ENCODE measurements around the gene KIFBP. TPM values are rescaled to one million over a fixed set of nuclear protein-coding genes. Genes with fewer than 3 reads are reported as not detected.

KIFBP gene
- total and polyA plus RNA-seq, 2 of the 13 experiments (the other 11 are each of a cell fraction or from before 2014, with no cell fraction given) = 13.0 to 21.9 TPM

DNA sequence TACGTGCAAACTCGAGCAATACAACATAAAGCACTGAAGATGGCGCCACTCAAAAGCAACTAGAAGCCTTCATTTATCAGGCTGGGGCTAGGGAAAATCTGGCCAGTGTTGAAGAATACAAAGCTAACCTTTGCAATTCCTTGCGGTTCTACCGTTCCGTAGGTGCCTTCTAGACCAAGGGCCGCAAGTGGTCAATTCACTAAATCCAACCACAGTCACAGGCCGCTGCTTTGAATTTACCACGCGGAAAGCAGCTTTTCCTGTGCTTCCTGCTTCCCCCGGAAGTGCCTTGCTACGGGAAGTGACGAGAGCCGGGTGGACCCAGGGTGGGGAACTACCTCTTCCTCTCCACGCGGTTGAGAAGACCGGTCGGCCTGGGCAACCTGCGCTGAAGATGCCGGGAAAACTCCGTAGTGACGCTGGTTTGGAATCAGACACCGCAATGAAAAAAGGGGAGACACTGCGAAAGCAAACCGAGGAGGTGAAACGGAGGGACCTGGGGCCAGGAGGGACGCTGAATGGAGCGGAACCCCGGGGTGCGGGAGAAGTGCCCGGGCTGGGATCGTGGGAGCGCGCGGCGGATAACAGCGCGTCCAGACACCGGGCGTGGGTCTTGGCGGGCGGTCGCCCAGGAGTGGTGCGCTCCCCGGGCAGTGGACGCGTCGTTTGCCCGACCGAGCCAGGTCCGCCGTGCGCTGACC lies 32.6 kb upstream of the KIFBP start, which contains the start of gene DDX21 (continued):
- TF ChIP-seq TSC22D2 (CRISPR knock-in tag; IDR thresholded peaks at IDR 0.05; ENCODE audit: borderline replicate concordance) = 0 out of 2 replicates have a peak, but pooled peaks have one; percentile 41
- TF ChIP-seq TGIF2 (CRISPR knock-in tag; IDR thresholded peaks at IDR 0.05) = peak; percentile 32; the same call in 1 of the 2 replicates
- no peak for TF ChIP-seq SIX4 (CRISPR knock-in tag; IDR thresholded peaks at IDR 0.05)
- TF ChIP-seq RFXANK (CRISPR knock-in tag; IDR thresholded peaks at IDR 0.05) = peak; percentile 58; the same call in 1 of the 2 replicates
- TF ChIP-seq NFRKB (IDR thresholded peaks at IDR 0.05) = no peak
- peak; percentile 28; the same call in 1 of the 2 replicates for TF ChIP-seq ZNF782 (CRISPR knock-in tag; IDR thresholded peaks at IDR 0.05; ENCODE audit: borderline replicate concordance)
- TF ChIP-seq ZNF260 (CRISPR knock-in tag; IDR thresholded peaks at IDR 0.05; ENCODE audit: borderline replicate concordance, low read depth) = 0 out of 2 replicates have a peak, but pooled peaks have one; percentile 11
- peak; percentile 25; the same call in 1 of the 2 replicates for TF ChIP-seq ZNF792 (CRISPR knock-in tag; IDR thresholded peaks at IDR 0.05)
- no peak for TF ChIP-seq FOXK2 (IDR thresholded peaks at IDR 0.05)
- TF ChIP-seq, protein P1, sequence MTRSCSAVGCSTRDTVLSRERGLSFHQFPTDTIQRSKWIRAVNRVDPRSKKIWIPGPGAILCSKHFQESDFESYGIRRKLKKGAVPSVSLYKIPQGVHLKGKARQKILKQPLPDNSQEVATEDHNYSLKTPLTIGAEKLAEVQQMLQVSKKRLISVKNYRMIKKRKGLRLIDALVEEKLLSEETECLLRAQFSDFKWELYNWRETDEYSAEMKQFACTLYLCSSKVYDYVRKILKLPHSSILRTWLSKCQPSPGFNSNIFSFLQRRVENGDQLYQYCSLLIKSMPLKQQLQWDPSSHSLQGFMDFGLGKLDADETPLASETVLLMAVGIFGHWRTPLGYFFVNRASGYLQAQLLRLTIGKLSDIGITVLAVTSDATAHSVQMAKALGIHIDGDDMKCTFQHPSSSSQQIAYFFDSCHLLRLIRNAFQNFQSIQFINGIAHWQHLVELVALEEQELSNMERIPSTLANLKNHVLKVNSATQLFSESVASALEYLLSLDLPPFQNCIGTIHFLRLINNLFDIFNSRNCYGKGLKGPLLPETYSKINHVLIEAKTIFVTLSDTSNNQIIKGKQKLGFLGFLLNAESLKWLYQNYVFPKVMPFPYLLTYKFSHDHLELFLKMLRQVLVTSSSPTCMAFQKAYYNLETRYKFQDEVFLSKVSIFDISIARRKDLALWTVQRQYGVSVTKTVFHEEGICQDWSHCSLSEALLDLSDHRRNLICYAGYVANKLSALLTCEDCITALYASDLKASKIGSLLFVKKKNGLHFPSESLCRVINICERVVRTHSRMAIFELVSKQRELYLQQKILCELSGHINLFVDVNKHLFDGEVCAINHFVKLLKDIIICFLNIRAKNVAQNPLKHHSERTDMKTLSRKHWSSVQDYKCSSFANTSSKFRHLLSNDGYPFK (CRISPR knock-in tag; IDR thresholded peaks at IDR 0.05; ENCODE audit: borderline replicate concordance) = peak; percentile 84
- TF ChIP-seq, protein P2, sequence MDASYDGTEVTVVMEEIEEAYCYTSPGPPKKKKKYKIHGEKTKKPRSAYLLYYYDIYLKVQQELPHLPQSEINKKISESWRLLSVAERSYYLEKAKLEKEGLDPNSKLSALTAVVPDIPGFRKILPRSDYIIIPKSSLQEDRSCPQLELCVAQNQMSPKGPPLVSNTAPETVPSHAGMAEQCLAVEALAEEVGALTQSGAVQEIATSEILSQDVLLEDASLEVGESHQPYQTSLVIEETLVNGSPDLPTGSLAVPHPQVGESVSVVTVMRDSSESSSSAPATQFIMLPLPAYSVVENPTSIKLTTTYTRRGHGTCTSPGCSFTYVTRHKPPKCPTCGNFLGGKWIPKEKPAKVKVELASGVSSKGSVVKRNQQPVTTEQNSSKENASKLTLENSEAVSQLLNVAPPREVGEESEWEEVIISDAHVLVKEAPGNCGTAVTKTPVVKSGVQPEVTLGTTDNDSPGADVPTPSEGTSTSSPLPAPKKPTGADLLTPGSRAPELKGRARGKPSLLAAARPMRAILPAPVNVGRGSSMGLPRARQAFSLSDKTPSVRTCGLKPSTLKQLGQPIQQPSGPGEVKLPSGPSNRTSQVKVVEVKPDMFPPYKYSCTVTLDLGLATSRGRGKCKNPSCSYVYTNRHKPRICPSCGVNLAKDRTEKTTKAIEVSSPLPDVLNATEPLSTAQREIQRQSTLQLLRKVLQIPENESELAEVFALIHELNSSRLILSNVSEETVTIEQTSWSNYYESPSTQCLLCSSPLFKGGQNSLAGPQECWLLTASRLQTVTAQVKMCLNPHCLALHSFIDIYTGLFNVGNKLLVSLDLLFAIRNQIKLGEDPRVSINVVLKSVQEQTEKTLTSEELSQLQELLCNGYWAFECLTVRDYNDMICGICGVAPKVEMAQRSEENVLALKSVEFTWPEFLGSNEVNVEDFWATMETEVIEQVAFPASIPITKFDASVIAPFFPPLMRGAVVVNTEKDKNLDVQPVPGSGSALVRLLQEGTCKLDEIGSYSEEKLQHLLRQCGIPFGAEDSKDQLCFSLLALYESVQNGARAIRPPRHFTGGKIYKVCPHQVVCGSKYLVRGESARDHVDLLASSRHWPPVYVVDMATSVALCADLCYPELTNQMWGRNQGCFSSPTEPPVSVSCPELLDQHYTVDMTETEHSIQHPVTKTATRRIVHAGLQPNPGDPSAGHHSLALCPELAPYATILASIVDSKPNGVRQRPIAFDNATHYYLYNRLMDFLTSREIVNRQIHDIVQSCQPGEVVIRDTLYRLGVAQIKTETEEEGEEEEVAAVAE (CRISPR knock-in tag; IDR thresholded peaks at IDR 0.05; ENCODE audit: borderline replicate concordance) = 0 out of 2 replicates have a peak, but pooled peaks have one; percentile 62
- peak; percentile 50; the same call in 1 of the 2 replicates for TF ChIP-seq ZBTB20 (CRISPR knock-in tag; IDR thresholded peaks at IDR 0.05; ENCODE audit: borderline replicate concordance, low read depth)
- TF ChIP-seq, protein P3, sequence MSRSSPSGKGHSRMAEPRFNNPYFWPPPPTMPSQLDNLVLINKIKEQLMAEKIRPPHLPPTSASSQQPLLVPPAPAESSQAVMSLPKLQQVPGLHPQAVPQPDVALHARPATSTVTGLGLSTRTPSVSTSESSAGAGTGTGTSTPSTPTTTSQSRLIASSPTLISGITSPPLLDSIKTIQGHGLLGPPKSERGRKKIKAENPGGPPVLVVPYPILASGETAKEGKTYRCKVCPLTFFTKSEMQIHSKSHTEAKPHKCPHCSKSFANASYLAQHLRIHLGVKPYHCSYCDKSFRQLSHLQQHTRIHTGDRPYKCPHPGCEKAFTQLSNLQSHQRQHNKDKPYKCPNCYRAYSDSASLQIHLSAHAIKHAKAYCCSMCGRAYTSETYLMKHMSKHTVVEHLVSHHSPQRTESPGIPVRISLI (CRISPR knock-in tag; IDR thresholded peaks at IDR 0.05; ENCODE audit: borderline replicate concordance) = 0 out of 2 replicates have a peak, but pooled peaks have one; percentile 20
- no peak for TF ChIP-seq NCOA1 (CRISPR knock-in tag; IDR thresholded peaks at IDR 0.05)
- peak; percentile 37; the same call in 1 of the 2 replicates for TF ChIP-seq ZNF367 (CRISPR knock-in tag; IDR thresholded peaks at IDR 0.05; ENCODE audit: borderline replicate concordance)
- no peak for TF ChIP-seq PHB2 (IDR thresholded peaks at IDR 0.05; ENCODE audit: partially characterized antibody)
- peak; percentile 59; the same call in 1 of the 2 replicates for TF ChIP-seq ZNF678 (CRISPR knock-in tag; IDR thresholded peaks at IDR 0.05)
- TF ChIP-seq NKX3-1 (CRISPR knock-in tag; IDR thresholded peaks at IDR 0.05) = peak; percentile 33; the same call in 1 of the 2 replicates
- TF ChIP-seq, protein P4, sequence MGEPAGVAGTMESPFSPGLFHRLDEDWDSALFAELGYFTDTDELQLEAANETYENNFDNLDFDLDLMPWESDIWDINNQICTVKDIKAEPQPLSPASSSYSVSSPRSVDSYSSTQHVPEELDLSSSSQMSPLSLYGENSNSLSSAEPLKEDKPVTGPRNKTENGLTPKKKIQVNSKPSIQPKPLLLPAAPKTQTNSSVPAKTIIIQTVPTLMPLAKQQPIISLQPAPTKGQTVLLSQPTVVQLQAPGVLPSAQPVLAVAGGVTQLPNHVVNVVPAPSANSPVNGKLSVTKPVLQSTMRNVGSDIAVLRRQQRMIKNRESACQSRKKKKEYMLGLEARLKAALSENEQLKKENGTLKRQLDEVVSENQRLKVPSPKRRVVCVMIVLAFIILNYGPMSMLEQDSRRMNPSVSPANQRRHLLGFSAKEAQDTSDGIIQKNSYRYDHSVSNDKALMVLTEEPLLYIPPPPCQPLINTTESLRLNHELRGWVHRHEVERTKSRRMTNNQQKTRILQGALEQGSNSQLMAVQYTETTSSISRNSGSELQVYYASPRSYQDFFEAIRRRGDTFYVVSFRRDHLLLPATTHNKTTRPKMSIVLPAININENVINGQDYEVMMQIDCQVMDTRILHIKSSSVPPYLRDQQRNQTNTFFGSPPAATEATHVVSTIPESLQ (CRISPR knock-in tag; conservative IDR thresholded peaks at IDR 0.05) = no peak
- peak; percentile 98 for TF ChIP-seq POLR2G (IDR thresholded peaks at IDR 0.05; ENCODE audit: low read depth, low read length)
